SK-MEL-5 (cell line): ENCODE measurements around the gene PDIA6. TPM values are rescaled to one million over a fixed set of nuclear protein-coding genes. Genes with fewer than 3 reads are reported as not detected.
"Not testable (repeated sequence)": the region's sequence is repeated elsewhere in the genome, so short reads cannot be mapped to it uniquely, and the experiment has no call there.

Experiments used
- DNase-seq: peaks from one replicate; pipeline ENCODE4 v3.0.0-alpha.2; 2016; ENCODE audit warnings: low read depth, low spot score
- in situ Hi-C: cut with HindIII; loops from 2 replicates; pipeline ENCODE4 v1.10.0; 2016; ENCODE audit warnings: low sequenced_read_pairs, high pct_unique_total_duplicates, low pct_unique_long_range_greater_than_20kb
- total RNA-seq: library from RNA; depleted of rRNA; stranded (reverse); fragments of >200 nt; shearing (Covaris generic); gene quantifications from 2 replicates; pipeline ENCODE4 v1.2.3, GENCODE V29; 2014

The PDIA6 gene
- total RNA-seq, 1 experiment from 2014 or later, result 813 TPM

DNA sequence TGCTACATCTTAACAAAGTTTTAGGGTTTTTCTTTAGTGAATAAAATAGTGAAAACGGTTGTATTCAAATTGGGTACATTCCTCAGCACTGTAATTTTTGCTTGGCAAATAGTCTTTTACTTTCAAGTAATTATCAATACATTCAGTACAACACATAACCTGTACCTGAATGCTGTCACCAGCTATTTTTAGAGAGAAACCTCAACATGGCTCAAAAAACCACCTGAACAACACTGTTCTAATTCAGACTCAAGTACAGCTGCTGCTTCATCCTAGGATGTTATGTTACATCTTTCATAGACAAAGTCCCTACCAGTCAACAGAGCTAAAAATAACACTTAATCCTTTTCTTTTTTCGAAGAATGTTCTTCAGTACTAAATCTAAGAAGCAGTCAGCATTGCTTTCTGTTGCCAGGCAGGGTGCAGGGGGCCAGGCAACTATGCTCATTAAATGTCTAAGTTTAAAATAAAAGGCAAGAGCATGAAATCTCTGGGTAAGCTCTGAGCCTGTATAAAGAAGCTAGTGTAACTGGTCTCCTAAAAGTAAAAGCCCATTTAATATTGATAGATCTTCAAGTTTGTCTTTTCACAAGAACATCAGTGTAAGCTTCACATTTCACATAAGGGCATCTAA lies 20.5 kb downstream of the PDIA6 start:
- in situ Hi-C loops, result no loop called here
- no peak for DNase-seq

DNA sequence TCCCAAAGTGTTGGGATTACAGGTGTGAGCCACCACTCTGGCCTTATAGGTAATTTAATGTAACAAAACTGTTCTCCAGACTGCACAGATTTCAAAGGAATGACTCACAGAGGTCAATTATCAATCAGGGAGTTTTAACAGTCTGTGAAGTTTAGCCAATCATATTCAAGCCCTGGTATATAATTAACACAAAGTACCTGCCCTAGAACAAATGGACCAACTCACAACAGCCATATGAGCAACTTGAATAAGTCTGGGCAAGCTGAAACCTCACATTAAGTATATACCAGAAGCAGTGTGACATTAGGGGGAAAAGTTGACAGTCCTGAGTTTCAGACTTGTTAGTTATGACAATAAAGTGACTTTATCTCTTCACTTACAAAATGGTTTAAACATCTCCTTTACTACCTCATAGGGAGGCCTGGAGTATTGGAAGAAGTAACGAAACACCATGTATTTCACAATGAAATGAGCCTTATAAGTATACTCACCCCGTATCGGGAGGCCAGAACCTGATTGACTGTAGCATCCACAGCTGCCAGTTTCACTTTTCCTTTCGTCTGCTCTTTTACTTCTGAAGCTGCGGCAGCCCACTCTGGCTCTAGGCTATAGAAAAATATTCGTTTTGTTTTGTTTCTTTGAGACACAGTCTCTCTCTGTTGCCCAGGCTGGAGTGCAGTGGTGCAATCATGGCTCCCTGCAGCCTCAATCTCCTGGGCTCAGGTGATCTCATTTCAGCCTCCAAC lies 22.2 kb downstream of the PDIA6 start:
- no peak for DNase-seq
- in situ Hi-C loops, result no loop called here

DNA sequence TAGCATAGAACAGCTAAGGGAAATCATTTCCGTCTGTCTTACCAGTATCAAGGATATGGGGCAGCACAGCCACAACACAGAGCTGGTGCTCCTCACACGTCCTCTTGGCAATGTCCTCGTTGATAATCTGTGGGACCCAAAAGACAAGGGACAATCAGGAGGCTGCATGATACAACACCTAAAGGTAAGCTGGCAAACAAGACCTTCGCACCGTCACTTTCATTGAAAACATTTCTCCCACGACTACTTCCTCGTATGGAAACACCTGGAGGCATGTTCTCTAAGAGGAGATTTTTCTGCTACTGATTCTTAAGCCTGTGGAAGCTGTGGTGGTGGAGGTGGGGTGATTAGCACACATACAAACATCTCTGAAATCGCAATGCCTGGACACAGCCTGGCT lies 23.7 kb downstream of the PDIA6 start:
- DNase-seq, result no peak

DNA sequence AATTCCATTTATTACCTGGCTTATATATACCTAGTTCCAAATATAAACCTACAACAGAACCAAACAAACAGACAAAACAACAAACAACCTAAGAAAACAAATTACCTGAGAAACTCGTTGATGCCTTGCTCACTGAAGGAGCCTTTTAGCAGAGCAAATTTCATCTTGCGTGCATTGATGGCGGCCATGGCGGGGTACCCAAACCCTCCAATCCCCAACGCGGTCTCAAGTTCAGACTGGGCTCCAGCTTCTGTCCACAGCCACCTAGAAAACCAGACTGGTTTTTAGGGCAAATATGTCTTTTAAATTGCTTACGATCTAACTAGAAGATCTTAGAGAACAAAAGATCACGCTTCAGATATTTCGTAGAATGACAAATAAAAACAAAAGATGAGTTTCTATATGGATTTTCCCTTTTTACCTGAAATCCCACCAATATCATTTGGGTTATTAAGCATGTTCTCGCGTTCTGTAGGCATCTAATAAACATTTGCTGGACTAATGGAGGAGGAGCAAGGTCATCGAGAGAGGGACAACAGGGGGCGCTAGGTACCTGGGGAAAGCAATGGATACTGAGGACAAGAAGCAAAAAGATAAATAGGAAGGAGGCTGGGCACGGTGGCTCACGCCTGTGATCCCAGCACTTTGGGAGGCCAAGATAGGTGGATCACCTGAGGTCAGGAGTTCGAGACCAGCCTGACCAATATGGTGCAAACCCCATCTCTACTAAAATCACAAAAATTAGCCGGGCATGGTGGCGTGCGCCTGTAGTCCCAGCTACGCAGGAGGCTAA lies 25.2 kb downstream of the PDIA6 start:
- DNase-seq, result peak; percentile 71

More for the DNA sequence above, 23.7 kb downstream of the PDIA6 start:
- in situ Hi-C loops, result no loop called here

DNA sequence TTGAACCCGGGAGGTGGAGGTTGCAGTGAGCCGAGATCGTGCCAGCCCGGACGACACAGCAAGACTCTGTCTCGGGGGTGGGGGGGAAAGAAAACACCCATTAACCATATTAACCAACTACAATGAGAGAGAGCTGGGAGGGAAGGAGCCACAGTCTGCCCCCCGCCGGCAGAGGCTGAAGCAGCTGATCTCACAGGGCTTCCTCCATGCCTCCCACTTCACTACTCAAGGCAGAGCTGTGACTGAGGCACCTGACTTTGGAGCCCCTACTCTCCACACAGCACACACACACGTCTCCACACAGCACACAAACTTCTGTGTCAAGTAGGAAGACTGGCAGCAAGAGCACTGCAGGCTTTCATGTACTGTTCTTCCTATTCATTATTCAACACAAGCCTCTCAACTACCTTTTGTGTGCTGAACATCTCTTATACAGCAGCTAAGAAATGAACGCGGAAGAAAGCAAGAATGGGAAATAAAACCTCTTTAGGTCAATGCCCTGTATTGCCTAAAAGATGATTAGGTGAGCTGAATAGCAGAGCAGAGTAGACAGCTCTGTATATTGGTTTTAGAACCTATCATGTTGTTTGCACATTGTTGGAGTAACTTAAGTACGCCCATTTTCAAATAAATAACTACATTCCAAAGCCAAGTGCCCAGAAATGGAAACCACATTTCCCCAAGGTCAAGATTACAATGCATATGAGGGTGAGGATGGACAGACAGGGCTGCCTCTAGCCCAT lies 26.2 kb downstream of the PDIA6 start:
- in situ Hi-C loops, result no loop called here

More for the DNA sequence above, 25.2 kb downstream of the PDIA6 start:
- in situ Hi-C loops, result no loop called here

DNA sequence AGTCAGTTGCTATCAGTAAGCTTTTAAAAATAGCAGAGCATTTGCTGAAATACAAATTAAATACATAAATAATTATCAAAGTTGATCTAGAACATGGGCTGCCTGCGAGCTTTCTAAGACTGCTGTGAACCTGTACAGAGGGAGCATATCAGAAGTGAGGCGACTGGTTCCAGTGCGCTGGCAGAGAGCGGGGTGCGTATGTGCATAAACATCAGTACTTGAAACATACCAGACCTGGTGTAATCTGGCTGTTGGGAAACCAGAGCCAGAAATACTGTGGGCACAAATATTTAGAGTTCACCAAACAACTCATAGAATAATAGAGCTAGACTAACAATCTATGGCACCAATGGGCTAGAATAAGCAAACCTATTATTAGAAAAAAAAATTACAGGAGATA lies 27.3 kb downstream of the PDIA6 start:
- no peak for DNase-seq
- in situ Hi-C loops, result no loop called here

More for the DNA sequence above, 26.2 kb downstream of the PDIA6 start:
- DNase-seq, result no peak

DNA sequence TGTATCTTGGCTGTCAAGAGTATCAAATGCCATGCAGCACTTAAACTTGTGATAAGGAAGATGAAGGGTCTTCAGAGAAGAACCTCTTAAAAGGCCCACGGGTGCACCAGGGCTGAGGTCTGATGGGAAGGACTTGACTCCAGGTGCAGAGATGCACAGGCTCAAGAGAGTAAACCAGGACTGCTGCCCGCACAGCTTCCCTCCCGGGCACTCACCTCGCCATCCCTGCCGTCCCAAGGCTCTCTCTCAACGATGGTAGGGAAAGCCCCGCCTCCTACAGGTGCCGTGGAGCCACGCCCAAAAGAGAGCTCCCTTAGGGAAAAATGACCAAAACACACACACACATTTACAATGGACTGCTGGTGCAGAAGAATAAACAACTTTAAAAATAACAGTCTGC lies 27.9 kb downstream of the PDIA6 start:
- in situ Hi-C loops, result no loop called here
- no peak for DNase-seq

DNA sequence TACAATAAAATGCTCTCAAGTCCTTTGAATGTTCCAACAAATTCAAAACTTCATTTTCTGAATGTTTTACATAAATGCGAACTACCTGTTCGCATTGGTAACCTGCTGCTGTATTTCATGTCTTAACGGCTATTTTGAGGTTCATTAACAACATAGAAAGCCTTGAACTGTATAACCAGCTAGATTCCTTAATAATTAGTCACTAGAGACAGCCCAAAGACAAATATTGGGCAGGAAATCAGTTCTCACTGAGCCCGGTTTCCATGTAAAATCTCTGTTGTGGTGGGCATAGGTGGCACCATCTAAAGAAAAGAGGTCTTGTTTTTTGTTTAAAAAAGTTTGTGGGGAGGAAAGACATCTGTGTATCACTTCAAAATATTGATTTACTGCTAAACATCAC lies 29.2 kb downstream of the PDIA6 start:
- no peak for DNase-seq

DNA sequence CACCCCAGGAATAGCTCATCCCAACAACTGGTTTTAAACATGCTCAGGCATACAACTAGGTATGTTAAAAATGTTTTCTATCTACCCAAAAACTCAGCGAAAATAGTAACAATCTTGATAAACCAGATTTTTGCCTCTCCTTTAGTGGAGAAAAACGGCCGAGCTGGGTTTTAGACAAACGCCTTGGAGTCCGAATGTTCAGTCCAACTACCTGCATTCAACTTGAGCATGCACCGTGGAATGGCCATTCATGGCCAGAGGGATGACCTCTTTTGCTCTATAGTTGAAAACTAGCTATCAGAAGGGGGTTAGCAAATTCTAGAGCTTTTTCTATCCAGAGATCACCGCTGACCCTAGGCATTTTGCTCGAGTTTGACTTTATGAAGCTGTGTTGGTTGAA lies 30.8 kb downstream of the PDIA6 start:
- in situ Hi-C loops, result no loop called here
- DNase-seq, result no peak

More for the DNA sequence above, 29.2 kb downstream of the PDIA6 start:
- in situ Hi-C loops, result no loop called here

DNA sequence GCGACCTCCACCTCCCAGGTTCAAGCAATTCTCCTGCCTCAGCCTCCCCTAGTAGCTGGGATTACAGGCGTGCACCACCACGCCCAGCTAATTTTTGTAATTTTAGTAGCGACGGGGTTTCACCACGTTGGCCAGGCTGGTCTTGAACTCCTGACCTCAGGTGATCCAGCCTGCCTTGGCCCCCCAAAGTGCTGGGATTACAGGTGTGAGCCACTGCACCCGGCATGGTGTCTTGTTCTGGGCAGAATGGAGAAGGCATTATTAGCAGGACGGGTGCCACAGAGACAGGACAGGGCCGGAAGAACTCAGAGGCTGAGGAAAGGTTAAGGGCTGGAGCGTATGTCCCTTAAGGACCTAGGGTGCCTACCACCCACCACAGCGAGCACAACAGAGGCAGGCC lies 31.8 kb downstream of the PDIA6 start:
- DNase-seq, in situ Hi-C loops: not testable (repeated sequence)

DNA sequence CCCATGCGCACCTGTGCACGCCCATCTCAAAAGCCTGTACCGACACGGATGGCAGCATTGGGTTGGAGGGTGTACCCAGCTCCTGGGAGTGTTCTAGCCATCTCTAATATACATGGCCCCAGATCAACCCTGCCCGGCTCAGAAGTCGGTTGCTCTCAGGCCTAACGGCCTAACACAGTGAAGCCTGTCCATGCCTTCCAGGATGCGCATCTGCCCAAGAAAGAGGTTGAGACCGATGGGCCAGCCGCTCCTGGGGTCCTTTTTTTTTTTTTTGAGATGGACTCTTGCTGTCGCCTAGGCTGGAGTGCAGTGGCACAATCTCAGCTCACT lies 32.1 kb downstream of the PDIA6 start:
- in situ Hi-C loops, result no loop called here

DNA sequence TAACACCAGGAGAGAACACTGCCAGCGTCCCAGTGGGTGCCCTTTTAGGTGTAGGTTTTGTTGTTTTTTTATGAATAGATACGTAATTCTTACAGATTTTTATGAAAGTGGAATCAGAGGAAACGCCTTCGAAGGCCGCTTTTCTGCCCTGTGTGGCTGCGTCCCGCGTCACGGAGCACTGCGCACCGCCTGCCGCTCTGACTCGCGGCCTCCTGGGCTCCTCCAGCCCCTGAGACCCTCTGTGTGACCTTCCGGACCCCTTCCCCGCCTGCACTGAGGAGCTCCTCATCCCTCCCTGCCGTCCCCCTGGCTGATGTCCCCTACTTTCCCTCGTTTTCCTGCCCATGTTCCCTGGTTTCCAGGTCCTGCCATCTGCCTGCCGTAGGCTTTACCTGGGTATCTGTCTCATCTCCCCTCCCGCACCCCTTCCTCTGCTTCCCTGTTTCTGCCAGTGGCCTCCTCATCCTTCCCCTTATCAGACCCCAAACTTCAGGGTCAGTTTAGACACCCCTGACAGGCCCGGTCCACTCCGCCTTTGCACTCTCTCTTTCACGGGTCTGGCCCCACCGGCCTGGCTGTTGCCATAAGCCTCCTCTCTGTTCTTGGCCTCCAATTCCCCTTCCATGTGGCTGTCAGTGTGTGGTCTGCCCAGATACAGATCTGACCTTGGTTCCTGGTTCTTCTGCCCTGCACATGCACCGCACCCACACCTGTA lies 32.7 kb downstream of the PDIA6 start:
- in situ Hi-C loops, result no loop called here

More for the DNA sequence above, 32.1 kb downstream of the PDIA6 start:
- no peak for DNase-seq

DNA sequence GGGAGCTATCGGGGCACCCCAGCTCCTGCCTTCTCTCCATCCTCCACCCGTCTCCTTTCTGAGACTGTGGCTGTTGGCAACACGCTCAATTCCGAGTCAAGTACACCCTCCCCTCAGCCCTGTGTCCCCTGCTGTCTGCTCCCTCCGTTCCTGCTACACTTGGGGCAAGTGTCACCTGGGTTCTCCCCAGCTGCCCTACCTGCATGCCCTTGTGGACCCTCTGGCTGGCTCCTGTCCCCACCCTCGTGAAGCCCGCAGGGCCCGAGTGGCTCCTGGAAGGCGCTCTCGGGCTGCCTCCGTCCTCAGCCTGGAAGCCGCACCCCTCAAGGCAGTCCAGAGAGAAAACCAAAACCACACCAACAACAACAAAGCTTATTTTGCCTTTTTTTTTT lies 33.9 kb downstream of the PDIA6 start:
- in situ Hi-C loops, result no loop called here
- DNase-seq, result no peak

More for the DNA sequence above, 32.7 kb downstream of the PDIA6 start:
- no peak for DNase-seq

DNA sequence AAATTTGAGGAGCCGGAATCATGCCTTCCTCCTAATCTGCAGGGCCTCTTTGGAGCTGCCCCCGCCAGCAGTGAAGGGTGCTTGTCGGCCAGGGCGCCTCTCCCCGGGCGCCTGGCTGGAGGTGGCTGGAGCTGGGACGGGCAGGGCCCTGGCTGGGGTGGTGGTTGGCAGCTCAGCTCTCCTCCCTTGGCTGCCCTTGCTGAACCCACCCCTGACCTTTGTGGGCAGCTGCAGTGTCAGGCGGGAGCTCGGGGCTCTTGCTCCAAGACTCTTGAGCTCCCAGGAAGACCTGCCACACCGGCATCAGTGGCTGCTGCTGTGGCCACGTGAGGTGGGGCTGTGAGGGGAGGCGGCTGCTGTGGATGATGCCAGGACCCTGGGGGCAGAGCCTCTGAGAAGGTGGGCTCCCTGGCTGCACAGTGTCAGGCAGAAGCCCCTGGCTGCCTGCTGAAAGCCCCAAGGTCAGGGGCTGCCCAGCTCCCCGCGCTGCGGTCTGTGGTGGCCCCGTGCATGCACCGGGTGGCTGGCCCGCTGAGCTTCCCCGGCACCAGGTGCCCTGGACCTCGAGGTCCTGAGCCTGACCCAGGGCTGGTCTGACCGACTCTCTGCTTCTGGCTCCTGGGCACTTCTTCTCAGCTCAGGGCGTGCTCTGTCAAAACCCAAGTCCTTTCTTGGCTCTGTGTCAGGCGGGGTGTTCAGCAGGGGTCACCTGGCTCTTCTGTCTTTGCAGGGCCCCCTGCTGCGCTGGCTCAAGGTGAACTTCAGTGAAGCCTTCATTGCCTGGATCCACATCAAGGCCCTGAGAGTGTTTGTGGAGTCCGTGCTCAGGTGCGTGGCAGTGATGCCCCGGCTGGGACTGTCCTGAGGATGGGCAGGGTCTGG lies 34.5 kb downstream of the PDIA6 start:
- DNase-seq, result no peak
- in situ Hi-C loops, result no loop called here

DNA sequence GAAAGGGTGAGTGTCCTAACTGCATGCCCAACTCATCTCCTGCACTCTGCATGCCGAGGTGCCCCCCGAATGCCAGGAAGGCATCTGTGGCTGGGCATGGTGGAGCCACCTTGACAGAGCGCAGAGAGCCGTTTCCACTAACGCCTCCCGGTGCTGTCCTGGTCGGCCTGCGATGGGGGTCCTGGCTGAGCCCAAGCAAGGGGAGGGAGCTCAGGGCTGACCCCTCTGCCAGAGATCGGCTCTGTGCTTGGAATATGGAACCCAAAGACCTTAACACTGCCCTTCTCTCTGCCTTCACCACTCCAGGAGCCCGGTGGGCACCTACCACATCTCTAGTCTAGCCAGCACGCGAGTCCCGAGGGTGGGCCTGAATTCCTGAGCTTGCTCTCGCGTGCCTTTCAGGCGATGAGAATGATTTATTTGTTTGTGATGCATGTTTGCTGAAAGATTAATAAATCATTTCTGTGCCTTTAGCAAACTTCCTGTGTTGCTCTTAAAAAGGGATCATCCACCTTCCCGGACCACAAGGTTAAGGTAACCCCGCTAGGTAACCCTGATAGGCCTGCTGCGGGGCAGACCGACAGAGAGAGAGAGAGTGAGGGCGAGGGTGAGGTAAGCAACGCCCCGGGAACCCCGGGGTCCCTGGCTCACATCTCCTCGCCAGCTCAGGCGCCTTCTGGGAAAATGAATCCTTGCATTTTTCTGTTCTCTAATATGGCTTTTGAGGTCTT lies 35.3 kb downstream of the PDIA6 start:
- in situ Hi-C loops, result no loop called here

More for the DNA sequence above, 35.3 kb downstream of the PDIA6 start:
- DNase-seq, result no peak
